NCI-H1417 treated with DMSO at 0.1 percent for 48 hours (cell line): Measurements from ENCODE around the gene TMEM154.

Experiments
- DNase-seq: peaks from one replicate; lab custom pipeline; 2025; lab: John Stamatoyannopoulos, UW

The TMEM154 gene

DNA sequence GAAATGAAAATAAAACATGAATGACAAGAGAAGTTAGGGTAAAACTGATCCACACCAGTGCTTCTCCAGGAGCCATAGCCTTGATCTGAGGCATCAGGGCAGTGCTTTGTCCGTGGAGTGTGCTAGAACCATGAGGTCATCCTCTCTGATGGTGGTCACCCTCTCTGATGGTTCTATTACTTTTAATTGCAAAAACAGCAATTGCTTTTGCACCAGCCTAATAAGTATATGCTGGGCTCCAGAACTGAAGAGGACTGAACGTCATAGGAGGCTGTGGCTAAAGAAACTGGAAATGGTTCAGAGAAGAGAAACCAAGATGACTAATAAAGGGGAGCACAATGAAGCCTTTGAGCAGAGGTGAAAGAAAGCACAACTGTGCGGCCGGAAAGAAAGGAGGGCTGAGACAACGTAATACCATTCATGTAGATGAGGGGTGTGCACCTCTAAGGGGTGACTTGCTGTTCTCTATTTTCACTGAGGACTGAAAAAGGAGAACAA, 17.0 kb upstream of the TMEM154 start:
- DNase-seq, result no peak

DNA sequence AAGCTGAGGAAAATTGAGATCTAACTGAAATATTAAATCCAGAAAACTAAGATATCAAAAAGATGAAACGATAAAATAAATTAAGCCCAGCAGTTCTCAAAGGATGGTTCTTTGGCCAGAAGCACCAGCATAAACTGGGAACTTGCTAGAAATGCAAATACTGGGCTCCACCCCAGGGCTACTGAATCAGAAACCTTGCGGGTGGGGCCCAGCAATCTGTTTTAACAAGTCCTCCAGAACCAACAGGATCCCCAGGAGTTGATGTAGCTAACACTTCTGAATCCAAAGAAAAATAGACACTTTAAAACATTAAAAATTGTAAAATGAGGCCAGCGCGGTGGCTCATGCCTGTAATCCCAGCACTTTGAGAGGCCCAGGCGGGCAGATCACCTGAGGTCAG, 14.1 kb upstream of the TMEM154 start:
- DNase-seq, result no peak

DNA sequence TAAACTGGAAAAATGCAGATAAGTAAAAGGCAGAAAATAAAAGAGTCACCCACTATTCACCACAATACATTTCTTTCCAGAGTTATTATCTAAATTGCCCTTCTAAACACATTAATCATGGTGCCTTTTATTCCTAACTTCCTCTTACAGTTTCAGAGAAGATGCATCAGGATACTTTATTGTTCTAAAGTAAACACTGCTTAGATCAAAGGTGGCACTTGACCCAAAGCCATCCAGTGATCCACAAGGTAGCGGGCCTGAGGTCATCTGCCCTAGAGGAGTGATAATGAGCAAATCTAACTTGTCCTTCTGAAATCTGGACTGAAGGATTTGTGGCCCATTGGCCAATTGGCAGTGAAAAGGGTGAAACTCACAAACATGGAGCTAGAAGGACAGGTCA, 12.0 kb upstream of the TMEM154 start:
- DNase-seq, result peak; percentile 60

- peak; percentile 61 for DNase-seq
Observed at GRCh38 chr4:152690706-152691651, 11.2 kb upstream of the TMEM154 start.

- no peak for DNase-seq
Observed at GRCh38 chr4:152689615-152690501, 10.1 kb upstream of the TMEM154 start.

DNA sequence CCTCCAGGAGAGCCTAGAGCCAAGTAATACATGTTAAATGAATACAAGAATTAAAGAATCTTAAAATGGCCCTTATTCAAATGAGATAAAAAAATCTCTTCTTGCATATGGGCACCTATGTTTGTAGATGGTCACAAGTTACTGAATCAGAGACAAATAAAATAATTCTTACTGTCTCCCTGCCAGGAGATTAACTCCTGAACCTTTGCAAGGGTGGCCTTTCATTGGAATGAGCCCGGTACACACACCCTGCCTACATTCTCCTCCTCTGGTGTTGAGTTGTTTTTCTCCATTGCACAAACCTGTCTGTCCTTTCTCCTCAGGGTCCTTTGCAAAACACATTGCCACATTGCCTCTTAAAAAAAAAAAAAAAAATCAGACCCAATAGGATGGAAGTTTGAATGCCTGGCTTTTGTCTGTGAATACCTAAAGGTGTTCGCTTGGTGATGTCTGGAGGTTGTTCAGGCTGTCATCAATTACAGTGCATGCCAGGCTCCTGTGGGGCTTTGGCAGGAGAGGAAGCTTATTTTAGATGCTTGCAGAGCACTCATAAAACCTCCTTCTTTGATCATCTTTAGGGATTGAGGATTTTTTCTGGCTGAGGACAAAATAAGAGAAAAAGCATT, 8.3 kb upstream of the TMEM154 start:
- no peak for DNase-seq

DNA sequence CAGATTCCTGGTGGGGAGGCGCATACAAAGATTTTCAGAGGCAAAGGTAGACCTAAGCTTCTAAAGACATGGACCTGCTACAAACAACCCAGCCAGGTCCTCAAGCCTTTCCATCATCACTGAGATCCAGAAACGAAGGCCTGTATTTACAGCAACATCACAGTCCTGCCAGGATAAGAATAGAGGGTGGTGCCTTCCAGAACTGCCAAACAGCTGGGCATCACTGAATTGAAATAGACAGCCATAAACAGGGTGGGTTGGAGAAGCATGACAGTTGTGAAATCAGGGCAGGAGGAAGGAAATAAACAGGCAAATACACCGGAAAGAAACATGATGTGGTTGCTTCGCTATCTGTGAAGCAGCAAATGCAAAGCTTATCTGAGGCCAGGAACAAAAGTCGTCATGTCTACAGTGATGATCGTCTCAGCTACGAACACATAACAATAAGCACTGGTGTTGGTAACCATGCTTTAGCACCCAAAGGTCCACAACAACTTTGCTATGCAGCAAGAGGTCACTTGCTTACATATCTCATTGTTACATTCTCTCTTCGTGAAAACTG, 6.7 kb upstream of the TMEM154 start:
- no peak for DNase-seq

DNA sequence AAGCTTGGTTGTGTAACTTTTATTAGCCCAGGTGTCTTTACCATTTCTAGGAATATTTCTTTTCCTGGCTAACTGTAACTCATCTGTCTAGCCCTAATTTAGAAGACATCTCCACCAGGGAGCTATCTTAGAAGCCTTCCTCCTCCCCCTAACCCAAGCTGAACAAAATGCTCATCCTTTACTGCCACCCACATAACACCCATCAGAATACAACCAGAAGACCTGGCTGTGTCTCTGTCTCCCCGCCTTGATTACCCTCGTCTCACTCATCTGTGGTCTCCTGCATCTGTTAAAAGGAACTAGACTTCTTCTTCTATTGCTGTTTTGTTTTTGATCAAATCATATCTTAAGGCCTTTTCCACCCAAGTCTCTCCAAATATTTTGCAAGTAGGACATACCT, 4.8 kb upstream of the TMEM154 start:
- no peak for DNase-seq

DNA sequence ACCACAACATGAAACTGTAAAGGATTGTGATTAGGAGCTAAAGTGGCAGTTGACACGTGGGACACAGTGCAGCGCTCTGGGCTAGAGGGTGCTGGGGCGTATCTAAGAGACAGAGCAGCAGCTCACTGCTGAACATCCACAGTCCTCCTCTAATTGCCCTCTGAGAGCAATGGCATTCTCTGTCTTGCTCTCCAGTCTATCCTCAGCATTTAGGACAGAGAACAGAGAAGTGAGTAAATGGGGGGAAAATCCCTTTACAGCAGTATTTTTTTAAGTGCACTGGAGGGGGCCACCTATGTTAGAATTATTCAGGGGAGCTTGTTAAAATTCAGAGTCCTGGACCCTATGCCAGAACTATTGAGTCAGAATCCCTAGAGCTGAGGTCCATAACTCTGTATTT, 4.2 kb upstream of the TMEM154 start:
- no peak for DNase-seq

- no peak for DNase-seq
Observed at GRCh38 chr4:152682143-152682941, 2.5 kb upstream of the TMEM154 start.

DNA sequence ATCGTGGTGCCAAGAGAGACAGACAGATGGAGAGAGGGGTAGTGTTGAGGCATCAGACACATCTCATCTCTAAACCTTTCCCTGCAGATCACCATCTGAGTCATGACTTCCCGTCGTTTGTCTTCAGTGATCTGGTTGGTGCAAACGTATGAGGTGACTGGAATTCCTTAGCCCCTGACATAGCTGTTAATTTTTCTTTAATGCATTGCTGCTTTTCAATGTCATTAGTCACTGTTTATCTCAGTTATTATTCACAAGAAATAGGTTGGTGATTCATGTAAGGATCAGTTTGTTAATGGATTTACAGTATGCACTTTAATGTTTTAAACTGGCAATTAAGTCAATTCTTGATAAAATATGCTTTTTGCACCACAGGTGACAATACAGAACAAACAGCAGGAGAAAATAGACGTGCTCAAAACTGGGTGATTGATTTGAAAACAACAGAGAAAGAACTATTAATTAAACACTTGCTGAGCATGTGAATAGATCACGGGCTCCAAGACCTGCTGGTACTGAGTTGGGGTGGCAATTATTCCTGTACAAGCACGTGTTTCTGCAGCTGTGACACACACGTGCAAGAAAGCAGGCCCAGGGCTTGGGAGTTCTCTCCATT, 1.3 kb upstream of the TMEM154 start:
- peak; percentile 97 for DNase-seq

DNA sequence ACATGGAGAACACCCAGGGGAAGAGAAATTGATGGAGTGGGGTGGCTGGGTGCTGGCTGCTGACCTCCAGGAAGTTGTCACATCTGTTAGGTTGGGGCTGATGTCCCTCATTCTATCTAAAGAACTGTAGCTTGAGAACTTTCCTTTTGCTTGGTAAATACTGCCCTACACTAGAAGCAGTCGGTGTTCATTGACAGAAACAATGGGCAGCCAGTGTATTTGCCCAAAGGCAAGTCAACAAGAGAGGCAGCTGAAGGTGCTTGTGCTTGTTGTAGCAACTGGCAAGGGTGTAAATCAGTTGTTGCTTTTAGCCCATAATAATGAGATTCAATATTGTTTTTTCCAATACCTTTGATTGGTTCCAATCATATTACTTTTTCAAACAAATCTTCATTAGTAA, 956 bp downstream of the TMEM154 start:
- no peak for DNase-seq

- no peak for DNase-seq
Observed at GRCh38 chr4:152677117-152677516, 2.7 kb downstream of the TMEM154 start.

- no peak for DNase-seq
Observed at GRCh38 chr4:152676052-152676854, 3.5 kb downstream of the TMEM154 start.

DNA sequence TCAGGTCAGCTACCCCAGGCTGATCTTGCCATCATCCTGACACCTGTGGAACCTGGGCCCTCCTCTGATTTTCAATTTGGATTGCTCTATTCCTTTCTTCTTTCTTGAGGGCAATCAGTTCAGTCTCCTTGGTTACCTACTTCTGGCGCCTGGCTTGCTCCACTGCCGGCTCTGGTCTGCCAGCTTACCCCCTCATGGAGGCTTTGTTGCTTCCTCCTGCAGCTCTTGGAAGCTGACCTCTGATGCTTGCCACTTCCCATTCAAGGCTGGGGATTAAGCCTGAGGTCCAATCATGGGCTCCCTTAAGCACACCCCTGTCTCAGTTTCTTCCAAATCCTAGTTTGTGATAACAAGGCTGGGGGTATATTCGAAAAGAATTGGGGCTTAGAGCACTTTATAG, 5.4 kb downstream of the TMEM154 start:
- DNase-seq, result no peak

GRCh38 chr4:152673489-152673888, 6.3 kb downstream of the TMEM154 start:
- DNase-seq, result no peak

- DNase-seq, result no peak
Observed at GRCh38 chr4:152672206-152673092, 7.3 kb downstream of the TMEM154 start.

- DNase-seq, result no peak
Observed at GRCh38 chr4:152668338-152668964, 11.3 kb downstream of the TMEM154 start.
